GM21717 (cell line): ENCODE data around the gene FAH.

ENCODE experiments used
- ATAC-seq: cut with Tn5 transposase; IDR thresholded peaks from one replicate; pipeline ENCODE4 v1.9.1; 2021; ENCODE audit warnings: mild to moderate bottlenecking, moderate library complexity; ENCODE audit not compliant: unreplicated experiment

Gene FAH

GRCh38 chr15:80171787-80172186 is 19.0 kb downstream of the FAH start:
- no peak for ATAC-seq

- no peak for ATAC-seq
Observed at GRCh38 chr15:80172401-80172800, 19.6 kb downstream of the FAH start.

DNA sequence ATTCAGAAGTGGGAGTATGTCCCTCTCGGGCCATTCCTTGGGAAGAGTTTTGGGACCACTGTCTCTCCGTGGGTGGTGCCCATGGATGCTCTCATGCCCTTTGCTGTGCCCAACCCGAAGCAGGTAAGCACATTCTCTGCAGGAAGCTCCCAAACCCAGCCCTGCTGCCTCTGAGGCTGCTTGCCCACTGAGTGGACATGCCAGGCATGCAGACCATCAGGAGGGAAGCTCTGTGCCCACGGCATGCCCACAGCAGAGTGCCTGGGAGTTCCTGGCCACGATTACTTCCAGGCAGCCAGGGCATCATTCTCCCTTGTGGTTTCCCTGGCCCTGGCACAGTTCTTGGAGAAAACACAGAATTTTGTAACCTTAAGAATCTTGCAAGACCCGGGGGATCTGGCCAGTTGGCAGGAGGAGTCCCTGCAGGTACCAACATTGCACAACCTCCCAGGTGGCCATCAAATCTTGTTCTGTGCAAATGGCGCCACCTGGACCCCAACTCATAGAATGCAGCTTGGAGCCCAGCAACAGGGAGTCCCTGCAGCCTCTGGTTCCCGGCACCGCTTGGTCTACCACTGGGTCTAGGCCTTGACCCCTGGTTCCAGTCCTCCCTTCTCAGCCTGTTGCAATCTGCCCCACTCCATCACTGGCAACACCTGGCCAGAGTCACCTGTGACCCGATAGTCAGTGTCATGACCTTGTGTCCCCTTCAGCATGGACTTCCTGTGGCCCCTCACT is 20.4 kb downstream of the FAH start:
- no peak for ATAC-seq

DNA sequence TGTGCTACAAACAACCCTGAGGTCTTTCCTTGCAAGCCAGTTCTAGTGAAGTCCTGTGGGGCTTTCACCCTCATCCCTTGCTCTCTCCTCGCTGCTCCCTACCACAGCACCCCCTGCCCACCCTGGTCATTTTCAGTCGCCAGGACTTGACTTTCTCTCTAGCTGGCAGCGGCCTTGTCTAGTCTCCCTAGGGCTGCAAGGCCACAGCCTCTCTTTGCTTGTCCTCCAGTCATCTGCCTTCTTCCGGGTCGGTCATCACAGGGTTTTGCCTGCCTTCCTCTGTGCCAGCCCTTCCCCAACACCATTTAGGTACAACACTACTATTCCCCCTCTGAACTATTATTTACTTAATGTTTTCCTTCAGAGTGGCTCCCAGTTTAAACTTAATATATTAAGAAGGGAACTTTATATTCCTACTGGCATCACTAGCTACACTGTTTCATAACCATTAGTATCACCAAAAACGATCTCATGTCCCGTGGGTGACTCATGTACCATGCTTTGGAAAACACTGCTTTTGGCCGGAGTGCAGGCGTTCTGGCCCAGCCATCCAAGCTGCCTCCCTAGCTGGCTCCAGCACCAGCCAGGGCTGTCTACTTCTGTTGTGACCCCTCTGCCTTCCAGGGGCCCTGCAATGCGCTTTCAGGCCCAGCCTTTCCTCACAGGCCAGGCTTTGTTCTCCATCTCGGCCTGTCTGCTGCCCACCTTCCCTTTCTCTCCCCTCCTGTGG is 21.4 kb downstream of the FAH start:
- ATAC-seq = no peak

DNA sequence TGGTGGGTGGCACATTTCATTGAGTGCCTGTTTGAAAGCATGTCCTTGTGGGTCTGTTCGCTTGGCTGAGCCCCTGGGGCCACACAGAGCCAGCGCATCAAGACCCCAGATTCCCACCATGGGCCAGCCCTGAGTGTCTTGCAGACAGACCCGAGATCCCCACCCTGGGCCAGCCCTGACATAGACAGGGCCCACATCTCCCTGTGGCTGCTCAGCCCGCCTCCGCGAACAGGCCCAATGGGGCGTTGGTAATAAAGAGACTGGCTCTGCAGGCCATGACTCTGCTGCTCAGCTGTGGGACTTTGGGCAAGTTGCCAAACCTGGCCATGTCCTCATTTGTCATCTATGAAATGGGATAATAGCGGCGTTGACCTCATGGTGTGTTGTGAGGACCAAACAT is 22.6 kb downstream of the FAH start:
- ATAC-seq = no peak

DNA sequence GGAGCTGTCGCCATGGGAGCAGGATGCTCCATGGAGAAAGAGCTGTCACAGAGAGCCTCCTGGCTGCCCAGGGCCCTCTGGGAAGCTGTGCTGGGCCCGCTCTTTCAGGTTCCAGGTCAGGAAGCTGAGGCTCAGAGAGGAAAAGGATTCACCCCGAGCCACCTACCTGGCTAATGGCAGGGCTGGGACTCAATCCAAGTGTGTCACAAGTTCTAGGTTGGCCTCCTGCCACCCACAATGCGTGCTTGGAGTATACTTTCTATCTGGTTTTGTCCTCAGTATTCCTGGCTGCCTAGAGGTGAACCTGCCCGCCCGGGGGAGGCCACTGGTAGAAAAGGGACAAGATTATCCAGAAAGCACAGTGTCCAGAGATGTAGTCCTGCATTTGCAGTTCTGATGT is 23.6 kb downstream of the FAH start:
- no peak for ATAC-seq

DNA sequence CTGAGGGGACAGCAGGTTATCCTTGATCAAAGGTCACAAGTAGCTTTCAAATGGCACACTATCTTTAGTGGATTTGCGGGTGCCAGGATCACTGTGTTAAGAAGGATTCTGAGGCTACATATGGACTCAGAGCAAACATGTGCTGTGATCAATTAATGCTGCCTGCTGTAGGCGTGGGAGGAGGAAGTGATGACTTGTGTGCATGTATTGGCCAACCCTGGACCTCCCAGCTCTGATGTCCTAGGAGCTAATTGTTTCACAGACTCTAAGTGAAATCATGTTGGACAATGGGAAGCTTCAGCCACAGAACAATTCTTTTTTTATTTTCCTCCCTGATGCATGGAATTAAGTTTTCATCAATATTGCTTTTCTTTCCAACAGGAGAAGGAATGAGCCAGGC is 24.4 kb downstream of the FAH start:
- no peak for ATAC-seq

- ATAC-seq = no peak
Observed at GRCh38 chr15:80179025-80179759, 26.4 kb downstream of the FAH start.

GRCh38 chr15:80179935-80180334 is 27.1 kb downstream of the FAH start:
- no peak for ATAC-seq

GRCh38 chr15:80180468-80180867 is 27.7 kb downstream of the FAH start:
- no peak for ATAC-seq

- no peak for ATAC-seq
Observed at GRCh38 chr15:80180986-80181385, 28.2 kb downstream of the FAH start.

GRCh38 chr15:80182611-80183261 is 29.9 kb downstream of the FAH start:
- ATAC-seq = no peak

DNA sequence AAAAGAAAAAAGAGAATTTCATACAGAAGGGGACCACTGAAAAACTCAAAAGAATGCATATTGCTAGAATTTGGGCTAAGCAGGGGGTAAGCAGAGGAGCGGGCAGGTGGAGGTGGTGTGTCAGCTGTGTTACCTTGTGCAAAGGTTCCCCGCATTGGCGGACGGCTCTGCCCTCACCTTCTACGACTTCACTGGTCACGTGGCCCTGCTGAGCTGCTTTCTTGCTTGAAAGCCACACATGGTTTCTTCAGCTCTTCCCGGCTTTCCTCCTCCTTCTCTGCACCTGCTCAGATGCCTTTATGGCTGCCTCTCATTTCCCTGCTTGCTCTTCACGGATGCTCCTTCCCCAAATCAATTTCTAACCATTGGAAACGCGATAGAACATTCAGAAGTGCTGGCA is 30.5 kb downstream of the FAH start:
- ATAC-seq = no peak

GRCh38 chr15:80183886-80184285 is 31.1 kb downstream of the FAH start:
- no peak for ATAC-seq

DNA sequence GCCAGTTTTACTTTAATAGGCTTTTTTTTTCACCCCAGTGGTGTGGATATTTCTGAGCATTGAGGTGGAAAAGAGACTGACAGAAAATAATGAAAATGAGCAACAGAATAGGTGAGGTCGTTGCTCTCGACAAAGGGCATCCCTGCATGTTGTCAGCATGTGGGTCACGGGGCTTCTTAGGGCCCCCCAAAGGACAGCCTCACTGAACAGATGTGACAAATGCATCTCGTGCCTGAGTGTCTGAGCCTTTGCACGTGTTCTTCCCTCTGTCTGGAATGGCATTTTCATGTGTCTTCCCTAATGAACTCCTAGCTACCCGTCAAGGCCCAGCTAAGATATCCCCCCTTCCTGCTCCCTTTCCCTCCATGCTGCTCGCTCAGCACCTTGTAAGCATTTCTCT is 31.8 kb downstream of the FAH start:
- no peak for ATAC-seq

DNA sequence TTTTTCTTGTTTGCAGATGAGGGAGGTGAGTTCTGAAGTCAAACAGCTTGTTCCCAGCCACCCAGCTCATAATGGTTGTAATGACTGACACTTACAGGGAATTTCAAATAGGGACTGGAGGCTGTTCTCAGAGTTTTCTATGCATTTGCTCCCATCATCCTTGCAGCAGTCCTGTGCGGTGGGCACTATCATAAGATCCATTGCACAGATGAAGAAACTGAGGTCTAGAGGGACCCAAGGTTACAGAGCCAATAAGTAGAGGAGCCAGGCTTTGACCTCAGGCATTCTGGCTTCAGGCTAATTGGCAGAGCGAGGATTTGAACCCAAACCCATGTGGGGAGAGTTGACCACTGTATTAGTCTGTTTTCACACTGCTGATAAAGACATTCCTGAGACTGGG is 32.4 kb downstream of the FAH start:
- no peak for ATAC-seq

DNA sequence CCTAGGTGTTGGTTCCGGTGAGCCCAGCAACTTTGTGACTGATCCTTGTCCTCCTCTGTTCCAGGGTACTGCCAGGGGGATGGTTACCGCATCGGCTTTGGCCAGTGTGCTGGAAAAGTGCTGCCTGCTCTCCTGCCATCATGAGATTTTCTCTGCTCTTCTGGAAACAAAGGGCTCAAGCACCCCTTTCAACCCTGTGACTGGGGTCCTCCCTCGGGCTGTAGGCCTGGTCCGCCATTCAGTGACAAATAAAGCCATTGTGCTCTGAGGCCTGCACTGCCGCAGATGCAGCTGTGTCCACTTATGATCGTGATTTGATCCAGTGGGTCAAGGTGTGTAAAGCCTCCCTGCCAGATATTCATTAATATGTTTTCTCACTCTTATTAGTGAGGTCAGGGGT is 33.3 kb downstream of the FAH start:
- ATAC-seq = no peak

- ATAC-seq = no peak
Observed at GRCh38 chr15:80186597-80186996, 33.8 kb downstream of the FAH start.

- no peak for ATAC-seq
Observed at GRCh38 chr15:80188251-80188650, 35.5 kb downstream of the FAH start.

GRCh38 chr15:80191198-80191597 is 38.4 kb downstream of the FAH start:
- no peak for ATAC-seq

DNA sequence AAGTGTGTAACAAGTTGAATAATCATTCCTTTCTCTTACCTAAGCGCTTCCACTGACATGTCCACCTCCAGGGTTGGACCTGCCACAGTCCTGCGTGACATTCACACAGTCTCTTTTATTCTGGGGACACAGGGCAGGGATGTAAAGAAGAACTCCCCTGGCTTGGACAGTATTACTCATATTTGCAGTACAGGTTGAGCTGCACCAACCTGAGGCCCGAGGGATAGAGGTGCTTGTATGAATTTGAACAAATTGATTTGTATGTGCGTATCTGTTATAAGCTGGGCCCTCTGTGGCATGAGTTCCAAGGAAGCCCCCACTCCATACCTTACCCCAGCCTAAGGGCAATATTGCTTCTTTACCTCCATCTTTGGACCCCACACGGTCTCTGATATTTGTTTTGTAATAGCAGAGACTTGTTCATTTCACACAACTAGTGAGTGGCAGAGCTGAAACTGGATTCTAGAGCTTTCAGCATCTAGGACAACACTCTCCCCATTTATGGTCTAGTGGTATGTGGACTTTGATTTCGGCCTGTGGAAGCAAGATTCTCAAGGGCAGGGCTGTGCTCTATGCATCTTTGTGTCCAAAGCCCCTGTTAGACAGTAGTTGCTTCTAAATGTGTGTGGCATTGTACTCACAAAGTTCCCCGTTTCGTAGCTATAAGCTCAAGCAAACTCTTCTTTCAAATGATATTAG is 39.2 kb downstream of the FAH start:
- ATAC-seq = no peak
